Measurements from ENCODE around the gene CLNK.

- TF ChIP-seq POLR2A (IDR thresholded peaks at IDR 0.05): no peak
- no peak for TF ChIP-seq EP300 (IDR thresholded peaks at IDR 0.05)
These were observed 21.7 kb upstream of the CLNK start for GRCh38 chr4:10706236-10706635.
